Adipose tissue (tissue), 3 donors: ENCODE data around the gene TACR2. TPM values are rescaled to one million over a fixed set of nuclear protein-coding genes. Genes with fewer than 3 reads are reported as not detected.

Source experiments
- H3K27ac ChIP-seq: one replicate; pipeline ENCODE4 v1.5.1; 2013; ENCODE audit warnings: low read depth, low read length
- WGBS, 3 donors: extraction: QIAGEN DNeasy Blood & Tissue Kit; methylation state at CpG; one replicate each; pipeline ENCODE4 v1.1.7; 2013; 5-methylcytosine and 5-hydroxymethylcytosine counted together
- polyA plus RNA-seq, 3 donors: library from polyadenylated mRNA; stranded (reverse); fragments of 200-250 nt; gene quantifications; one replicate each; pipeline ENCODE4 v1.2.3, GENCODE V29; 2013
- donor health status: healthy with polysubstance abuse.
- donor health status: Bipolar disorder and iron deficiency.
- donor health status: healthy.

The TACR2 gene
- polyA plus RNA-seq, 3 donors, result 0.34 to 0.85 (median 0.36) TPM

GRCh38 chr10:69409176-69409495 lies 7.6 kb downstream of the TACR2 start:
- 8 to 18% (median 13%) methylated on average over 7 of the region's 7 CpGs for WGBS, 3 donors
- H3K27ac ChIP-seq, result peak overlapping the region; percentile 51

DNA sequence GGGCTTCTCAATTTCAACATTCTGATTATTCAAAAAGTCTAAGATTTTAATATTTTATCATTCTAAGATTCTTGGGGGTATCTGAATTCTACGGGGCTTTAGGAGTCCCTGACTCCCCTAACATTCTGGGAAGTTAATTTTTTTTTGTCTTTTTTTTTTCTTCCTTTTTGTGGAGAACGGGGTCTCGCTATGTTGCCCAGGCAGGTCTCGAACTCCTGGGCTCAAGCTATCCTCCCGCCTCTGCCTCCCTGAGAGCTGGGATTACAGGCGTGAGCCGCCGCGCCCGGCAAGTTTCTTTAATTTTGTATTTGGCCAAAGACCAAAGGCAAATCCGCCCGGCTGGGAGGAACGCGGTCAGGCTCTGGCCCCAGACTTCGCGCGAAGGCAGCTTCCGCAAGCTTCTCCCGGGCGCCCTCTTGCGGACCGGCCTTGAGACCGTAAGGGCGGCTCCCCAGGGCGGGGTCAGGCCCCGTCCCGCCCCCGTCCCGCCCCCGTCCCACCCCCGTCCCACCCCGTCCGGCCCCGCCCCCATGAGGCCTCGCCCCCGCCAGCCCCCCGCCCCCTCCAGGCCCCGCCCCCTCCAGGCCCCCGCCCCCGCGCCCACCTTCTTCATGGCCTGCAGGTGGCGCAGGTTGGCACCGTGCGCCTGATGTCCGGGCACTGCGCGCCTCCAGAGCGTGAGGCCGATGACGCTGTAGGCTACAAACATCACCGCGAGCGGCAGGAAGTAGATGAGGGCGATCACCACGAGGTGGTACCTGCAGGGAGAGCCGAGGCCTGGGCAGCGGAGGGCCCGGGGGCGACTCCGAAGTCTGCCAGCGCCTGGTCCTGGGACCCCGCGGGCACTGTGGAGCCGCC lies 8.2 kb downstream of the TACR2 start:
- WGBS, 3 donors, result 3 to 5% (median 3%) methylated on average over 35 to 64 of the region's 64 CpGs
- H3K27ac ChIP-seq, result no peak overlapping the region

- H3K27ac ChIP-seq, result peak overlapping the region; percentile 11
- WGBS, 3 donors, result 62 to 65% (median 63%) methylated on average over 14 of the region's 14 CpGs
These were observed 9.0 kb downstream of the TACR2 start for GRCh38 chr10:69407621-69408301.

- peak overlapping the region; percentile 68 for H3K27ac ChIP-seq
- 68 to 74% (median 71%) methylated on average over 6 of the region's 6 CpGs for WGBS, 3 donors
These were observed 9.7 kb downstream of the TACR2 start for GRCh38 chr10:69406816-69407580.

- H3K27ac ChIP-seq, result peak overlapping the region; percentile 68
- 16 to 52% (median 33%) methylated on average over 5 of the region's 5 CpGs for whole genome bisulfite sequencing, 3 donors
These were observed 10.4 kb downstream of the TACR2 start for GRCh38 chr10:69406302-69406811.

DNA sequence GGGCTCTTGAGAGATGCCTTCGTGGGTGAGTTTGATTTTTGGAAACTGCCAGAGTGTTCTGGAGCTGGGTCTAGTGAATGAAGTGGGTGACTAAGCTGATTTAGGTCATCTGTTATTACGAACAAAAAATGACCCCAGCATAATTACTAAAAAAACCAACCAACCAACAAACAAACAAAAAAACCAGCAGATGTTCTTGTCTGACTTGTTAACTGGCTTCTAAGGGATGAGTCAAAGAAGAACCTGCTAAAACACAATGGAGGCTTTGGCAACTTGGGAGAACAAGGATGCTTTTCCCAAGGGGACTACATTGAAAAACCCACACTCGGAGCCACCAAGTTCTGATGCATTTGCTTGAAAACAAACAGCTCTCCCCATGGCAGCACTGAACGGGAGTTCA lies 11.5 kb downstream of the TACR2 start:
- no peak overlapping the region for H3K27ac ChIP-seq
- 47 to 68% (median 62%) methylated on average over 4 of the region's 4 CpGs for WGBS, 3 donors

DNA sequence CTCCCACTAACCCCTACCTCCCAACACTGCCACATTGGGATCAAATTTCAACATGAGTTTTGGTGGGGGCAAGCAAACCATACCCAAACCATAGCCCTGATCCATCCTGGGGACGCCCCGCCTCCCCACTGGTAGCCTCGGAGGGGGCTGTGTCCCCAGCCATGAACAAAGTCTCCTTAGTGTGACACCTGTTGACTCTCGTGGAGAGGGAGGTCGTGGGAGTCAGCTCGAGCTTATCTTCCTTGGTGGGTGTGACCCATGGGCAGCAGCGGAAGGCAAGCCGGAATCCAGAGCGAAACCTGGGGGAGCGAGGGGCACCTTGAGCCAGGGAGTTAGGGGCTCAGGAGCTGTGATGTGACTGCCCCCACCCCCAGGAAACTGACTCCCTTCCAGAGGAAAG lies 11.9 kb downstream of the TACR2 start:
- H3K27ac ChIP-seq, result no peak overlapping the region
- 70 to 92% (median 90%) methylated on average over 10 of the region's 10 CpGs for WGBS, 3 donors

DNA sequence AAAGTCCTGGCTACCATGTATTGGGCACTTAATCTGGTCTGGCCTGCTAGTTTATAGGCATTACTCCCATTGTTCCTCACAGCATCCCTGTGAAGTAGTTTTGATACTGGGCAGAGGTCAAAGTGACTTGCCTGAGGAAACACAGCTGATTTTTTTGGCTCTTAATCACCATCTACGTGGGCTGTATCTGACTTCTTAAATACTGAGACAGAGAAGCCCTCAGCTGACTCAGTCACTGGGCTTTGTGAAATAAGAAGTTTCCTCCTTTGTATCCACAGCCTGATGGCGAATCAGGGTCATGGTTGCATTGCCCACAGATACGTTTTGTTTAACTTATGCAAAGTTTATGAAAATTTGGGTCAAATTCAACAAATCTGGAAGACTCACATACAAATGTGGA lies 13.2 kb downstream of the TACR2 start:
- WGBS, 3 donors, result 65 to 66% (median 65%) methylated on average over 3 of the region's 3 CpGs
- no peak overlapping the region for H3K27ac ChIP-seq

- no peak overlapping the region for H3K27ac ChIP-seq
- WGBS, 3 donors, result 74 to 86% (median 79%) methylated on average over 1 of the region's 1 CpG
These were observed 13.7 kb downstream of the TACR2 start for GRCh38 chr10:69403066-69403465.

DNA sequence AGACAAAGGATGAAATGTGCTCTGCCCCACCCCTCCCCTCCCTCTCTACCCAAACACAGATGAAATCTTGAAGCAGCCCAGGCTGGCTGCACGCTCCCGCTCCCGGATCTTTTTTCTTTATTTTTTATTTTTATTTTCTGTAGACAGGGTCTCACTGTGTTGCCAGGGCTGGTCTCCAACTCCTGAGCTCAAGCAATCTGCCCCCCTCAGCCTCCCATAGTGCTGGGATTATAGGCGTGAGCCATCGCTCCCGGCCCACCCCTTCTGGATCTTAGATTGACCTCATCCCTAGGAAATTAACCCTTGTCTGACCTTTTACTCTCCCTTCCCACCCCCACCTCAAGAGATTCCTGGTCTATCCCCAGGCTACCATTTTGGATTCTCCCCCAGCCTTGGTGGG lies 14.3 kb downstream of the TACR2 start:
- 61 to 86% (median 74%) methylated on average over 6 of the region's 6 CpGs for WGBS, 3 donors
- H3K27ac ChIP-seq, result no peak overlapping the region

DNA sequence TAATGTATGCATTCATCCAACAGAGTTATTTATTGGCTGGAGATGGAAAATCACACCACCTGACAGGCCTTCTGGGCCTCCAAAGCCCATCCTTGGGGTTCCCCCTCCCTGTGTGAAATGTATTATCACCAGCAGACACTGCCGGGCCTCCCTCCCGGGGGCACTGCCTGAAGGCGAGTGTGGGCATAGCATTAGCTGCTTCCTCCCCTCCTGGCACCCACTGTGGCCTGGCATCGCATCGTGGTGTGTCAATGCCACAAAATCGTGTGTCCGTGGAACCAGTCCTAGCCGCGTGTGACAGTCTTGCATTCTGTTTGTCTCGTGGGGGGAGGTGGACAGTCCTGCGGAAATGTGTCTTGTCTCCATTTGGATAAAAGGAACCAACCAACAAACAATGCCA lies 15.3 kb downstream of the TACR2 start:
- WGBS, 3 donors, result 87 to 92% (median 89%) methylated on average over 11 of the region's 11 CpGs
- no peak overlapping the region for H3K27ac ChIP-seq

DNA sequence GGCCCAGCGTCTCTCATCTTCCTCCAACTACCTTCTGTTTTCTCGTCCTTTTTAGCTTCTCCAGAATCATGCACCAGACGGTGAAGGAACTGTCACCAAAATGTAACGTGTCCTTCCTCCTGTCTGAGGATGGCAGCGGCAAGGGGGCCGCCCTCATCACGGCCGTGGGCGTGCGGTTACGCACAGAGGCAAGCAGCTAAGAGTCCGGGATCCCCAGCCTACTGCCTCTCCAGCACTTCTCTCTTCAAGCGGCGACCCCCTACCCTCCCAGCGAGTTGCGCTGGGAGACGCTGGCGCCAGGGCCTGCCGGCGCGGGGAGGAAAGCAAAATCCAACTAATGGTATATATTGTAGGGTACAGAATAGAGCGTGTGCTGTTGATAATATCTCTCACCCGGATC lies 15.8 kb downstream of the TACR2 start:
- WGBS, 3 donors, result 85 to 97% (median 95%) methylated on average over 23 of the region's 23 CpGs
- no peak overlapping the region for H3K27ac ChIP-seq

GRCh38 chr10:69398466-69398865 lies 18.3 kb downstream of the TACR2 start:
- 71 to 86% (median 83%) methylated on average over 16 of the region's 16 CpGs for WGBS, 3 donors
- H3K27ac ChIP-seq, result no peak overlapping the region

DNA sequence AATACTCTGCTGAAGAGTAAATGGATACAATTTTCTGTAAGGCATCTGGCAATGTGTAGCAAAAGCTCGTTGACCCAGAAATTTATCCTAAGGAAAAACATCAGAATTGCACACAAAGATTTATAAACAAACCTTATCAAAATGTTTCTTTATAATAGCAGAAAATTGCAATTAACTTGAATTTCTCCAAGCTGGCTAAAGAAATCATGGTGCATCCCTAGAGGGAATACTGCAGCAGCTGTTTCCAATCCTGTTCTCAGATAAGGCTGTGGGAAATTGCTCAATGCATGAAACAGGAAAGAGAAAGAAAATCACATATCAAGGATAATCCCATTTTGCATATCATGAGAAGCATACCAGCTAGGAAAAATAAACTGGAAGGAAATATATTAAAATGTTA lies 18.7 kb downstream of the TACR2 start:
- WGBS, 3 donors, result 55 to 73% (median 63%) methylated on average over 1 of the region's 1 CpG
- H3K27ac ChIP-seq, result no peak overlapping the region

- no peak overlapping the region for H3K27ac ChIP-seq
- WGBS, 3 donors, result 81 to 94% (median 86%) methylated on average over 1 of the region's 1 CpG
These were observed 22.7 kb downstream of the TACR2 start for GRCh38 chr10:69394020-69394419.

DNA sequence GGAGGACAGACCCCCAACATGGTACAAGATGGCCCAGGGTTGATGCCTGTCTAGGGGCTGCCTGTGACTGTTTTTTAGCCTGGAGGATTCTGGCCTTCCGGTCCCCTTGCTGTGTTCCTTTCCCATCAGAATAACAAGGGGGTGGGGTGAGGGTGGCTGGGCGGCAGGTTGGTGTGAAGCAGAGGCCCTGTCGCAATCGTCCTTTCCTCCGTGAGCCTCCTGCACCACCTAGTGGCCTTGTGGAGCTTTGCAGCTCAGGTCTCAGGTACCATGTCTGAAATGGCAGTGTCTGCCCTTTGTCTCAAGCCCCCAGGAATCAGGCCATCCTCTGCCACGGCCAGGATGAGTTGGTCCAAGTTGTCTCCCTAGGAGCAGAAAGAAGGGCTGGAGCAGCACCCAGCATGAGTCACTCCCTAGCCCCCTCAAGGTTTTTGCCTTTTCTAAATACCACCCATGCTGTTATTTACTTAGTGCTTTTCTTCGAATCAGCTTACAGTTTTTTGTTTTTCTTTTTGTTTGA lies 24.2 kb downstream of the TACR2 start:
- H3K27ac ChIP-seq, result no peak overlapping the region

GRCh38 chr10:69391158-69391557 lies 25.6 kb downstream of the TACR2 start:
- WGBS, 3 donors, result 72 to 91% (median 89%) methylated on average over 6 of the region's 6 CpGs
- no peak overlapping the region for H3K27ac ChIP-seq

More for the DNA sequence above, 24.2 kb downstream of the TACR2 start:
- WGBS, 3 donors, result 12 to 14% (median 14%) methylated on average over 7 of the region's 7 CpGs

GRCh38 chr10:69389827-69390490 lies 26.8 kb downstream of the TACR2 start:
- H3K27ac ChIP-seq, result no peak overlapping the region
- 60 to 71% (median 62%) methylated on average over 8 of the region's 8 CpGs for WGBS, 3 donors
